K562 (cell line): ENCODE results near the gene PSMB7.

Experiments
- BDP1 ChIP-seq: IDR thresholded peaks from 3 replicates; pipeline ENCODE4 v1.6.1; 2011; ENCODE audit not compliant: insufficient read length, insufficient read depth
- FOXK1 ChIP-seq: sonication (generic); formaldehyde crosslinking; IDR thresholded peaks from 2 replicates; pipeline ENCODE4 v1.8.0; 2022; ENCODE audit warnings: missing genetic modification reagents, mild to moderate bottlenecking, borderline replicate concordance
- POLR2AphosphoS5 ChIP-seq: IDR thresholded peaks from 2 replicates; pipeline ENCODE4 v1.6.1; 2011; ENCODE audit warnings: mild to moderate bottlenecking, low read depth, low read length, moderate library complexity; ENCODE audit not compliant: control insufficient read depth, insufficient read depth
- RAD21 ChIP-seq, 2 experiments: fragments of 250-450 bp in 1 of 2; fragments of 450-650 bp in 1 of 2; sonication (Bioruptor Pico) in 1 of 2; formaldehyde crosslinking in 1 of 2; IDR thresholded peaks in 1 of 2; conservative IDR thresholded peaks in 1 of 2; 2 replicates each; pipeline versions ENCODE4 v1.4.0 to v1.8.0; 2020 to 2022; ENCODE audit warnings: mild to moderate bottlenecking in 2 of 2, moderate library complexity in 1 of 2
- ZNF184 ChIP-seq: sonication (generic); formaldehyde crosslinking; IDR thresholded peaks from 2 replicates; pipeline ENCODE4 v1.5.0; 2020; ENCODE audit warnings: missing genetic modification reagents
- ZNF431 ChIP-seq: sonication (generic); formaldehyde crosslinking; IDR thresholded peaks from 2 replicates; pipeline ENCODE4 v1.8.0; 2022; ENCODE audit warnings: mild to moderate bottlenecking, missing genetic modification reagents

DNA sequence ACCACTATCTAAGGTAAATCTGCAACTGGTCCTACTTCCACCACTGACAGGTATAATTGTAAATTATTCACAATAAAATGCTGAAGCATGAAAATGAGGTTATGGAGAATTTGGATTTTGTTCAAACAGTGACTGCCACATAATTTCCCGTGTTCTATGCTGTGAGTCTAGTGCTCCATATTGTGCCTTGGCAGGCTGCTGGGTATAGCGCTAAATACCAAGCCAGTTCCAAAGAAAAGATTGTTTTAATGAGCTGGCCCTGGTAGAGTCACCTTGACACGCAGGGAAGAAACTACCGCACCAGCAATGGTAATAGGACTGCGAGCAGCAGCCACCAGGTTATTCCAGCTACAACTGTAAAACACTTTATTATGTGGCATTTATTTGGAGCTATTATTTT, 30.4 kb downstream of the PSMB7 start:
- TF ChIP-seq RAD21 (CRISPR knock-in tag; conservative IDR thresholded peaks at IDR 0.05 in 1 of 2, IDR thresholded peaks at IDR 0.05 in 1 of 2) (no peak), ZNF431 (CRISPR knock-in tag) (no peak), POLR2AphosphoS5 (no peak), BDP1 (no peak), FOXK1 (CRISPR knock-in tag) (no peak), ZNF184 (no peak)
